Measurements from ENCODE around the gene KANK2. TPM values are rescaled to one million over a fixed set of nuclear protein-coding genes. Genes with fewer than 3 reads are reported as not detected.
"Not testable (repeated sequence)": the region's sequence is repeated elsewhere in the genome, so short reads cannot be mapped to it uniquely, and the experiment has no call there.

KANK2 gene
- total RNA-seq, 1 donor from 2014 or later: 486 TPM

DNA sequence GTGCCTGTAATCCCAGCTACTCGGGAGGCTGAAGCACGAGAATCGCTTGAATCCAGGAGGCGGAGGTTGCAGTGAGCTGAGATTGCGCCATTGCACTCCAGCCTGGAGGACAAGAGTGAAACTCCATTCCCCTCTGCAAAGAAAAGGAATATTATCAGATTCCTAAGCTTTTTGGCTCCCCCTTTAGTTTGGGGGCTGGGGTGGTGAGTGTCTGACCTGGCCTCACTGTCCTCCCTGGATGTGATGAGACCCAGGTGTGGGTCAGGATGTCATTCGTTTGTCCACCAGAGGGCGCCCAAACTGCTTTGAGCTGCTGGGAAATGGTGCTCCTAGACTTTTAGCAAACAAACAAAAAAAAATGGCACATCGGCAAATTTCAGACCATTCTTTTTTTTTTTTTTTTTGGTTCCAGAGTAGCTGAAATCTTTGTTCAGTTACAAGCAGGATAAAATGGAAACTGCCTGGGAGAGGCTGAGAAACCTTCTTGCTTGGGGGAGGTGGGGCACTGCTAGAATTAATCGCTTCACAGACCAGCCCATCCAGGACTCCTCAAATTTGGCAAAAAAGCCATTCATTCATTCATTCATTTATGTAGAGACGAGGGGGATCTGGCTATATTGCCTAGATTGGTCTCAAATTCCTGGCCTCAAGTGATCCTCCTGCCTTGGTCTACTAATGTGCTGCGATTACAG lies 71.2 kb downstream of the KANK2 start:
- Histone ChIP-seq H3K4me1 (peaks cover 4% of the 10 kb centered on the region), H3K4me3 (no peak overlapping the region), H3K9me3 (no peaks in the 10 kb centered on the region), H3K36me3 (peaks cover 0 to 63% of the 10 kb centered on the region in 2 donors), H3K27ac (peak overlapping the region; percentile 69), H3K27me3 (no peaks in the 10 kb centered on the region)
- DNase-seq (ENCODE audit: extremely low spot score in 2 of 2): no peak
- TF ChIP-seq, protein P1, sequence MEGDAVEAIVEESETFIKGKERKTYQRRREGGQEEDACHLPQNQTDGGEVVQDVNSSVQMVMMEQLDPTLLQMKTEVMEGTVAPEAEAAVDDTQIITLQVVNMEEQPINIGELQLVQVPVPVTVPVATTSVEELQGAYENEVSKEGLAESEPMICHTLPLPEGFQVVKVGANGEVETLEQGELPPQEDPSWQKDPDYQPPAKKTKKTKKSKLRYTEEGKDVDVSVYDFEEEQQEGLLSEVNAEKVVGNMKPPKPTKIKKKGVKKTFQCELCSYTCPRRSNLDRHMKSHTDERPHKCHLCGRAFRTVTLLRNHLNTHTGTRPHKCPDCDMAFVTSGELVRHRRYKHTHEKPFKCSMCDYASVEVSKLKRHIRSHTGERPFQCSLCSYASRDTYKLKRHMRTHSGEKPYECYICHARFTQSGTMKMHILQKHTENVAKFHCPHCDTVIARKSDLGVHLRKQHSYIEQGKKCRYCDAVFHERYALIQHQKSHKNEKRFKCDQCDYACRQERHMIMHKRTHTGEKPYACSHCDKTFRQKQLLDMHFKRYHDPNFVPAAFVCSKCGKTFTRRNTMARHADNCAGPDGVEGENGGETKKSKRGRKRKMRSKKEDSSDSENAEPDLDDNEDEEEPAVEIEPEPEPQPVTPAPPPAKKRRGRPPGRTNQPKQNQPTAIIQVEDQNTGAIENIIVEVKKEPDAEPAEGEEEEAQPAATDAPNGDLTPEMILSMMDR (IDR thresholded peaks at IDR 0.05): peak; percentile 72 to 80 (median 78)
- peak; percentile 37 for TF ChIP-seq POLR2AphosphoS5 (IDR thresholded peaks at IDR 0.05; ENCODE audit: insufficient read depth in 1 of 2, low read depth in 1 of 2)
- TF ChIP-seq POLR2A (IDR thresholded peaks at IDR 0.05): no peak
- intact Hi-C loops (cut with DNase I): no loop called here

DNA sequence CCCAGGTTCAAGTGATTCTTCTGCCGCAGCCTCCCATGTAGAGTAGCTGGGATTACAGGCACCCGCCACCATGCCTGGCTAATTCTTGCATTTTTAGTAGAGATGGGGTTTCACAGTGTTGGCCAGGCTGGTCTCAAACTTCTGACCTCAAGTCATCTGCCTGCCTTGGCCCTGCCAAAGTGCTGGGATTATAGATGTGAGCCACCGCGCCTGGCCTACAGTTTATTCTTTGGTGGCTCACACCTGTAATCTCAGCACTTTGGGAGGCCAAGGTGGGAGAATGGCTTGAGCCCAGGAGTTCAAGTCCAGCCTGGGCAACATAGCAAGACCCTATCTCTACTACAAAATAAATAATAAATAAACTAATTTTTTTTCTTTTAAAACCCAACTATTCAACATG lies 73.2 kb downstream of the KANK2 start:
- H3K27ac ChIP-seq; DNase-seq (ENCODE audit: extremely low spot score in 2 of 2); H3K9me3 ChIP-seq; H3K4me3 ChIP-seq; H3K4me1 ChIP-seq; intact Hi-C loops (cut with DNase I); H3K27me3 ChIP-seq: not testable (repeated sequence)
- H3K36me3 ChIP-seq: peaks cover 0 to 71% of the 10 kb centered on the region in 2 donors

DNA sequence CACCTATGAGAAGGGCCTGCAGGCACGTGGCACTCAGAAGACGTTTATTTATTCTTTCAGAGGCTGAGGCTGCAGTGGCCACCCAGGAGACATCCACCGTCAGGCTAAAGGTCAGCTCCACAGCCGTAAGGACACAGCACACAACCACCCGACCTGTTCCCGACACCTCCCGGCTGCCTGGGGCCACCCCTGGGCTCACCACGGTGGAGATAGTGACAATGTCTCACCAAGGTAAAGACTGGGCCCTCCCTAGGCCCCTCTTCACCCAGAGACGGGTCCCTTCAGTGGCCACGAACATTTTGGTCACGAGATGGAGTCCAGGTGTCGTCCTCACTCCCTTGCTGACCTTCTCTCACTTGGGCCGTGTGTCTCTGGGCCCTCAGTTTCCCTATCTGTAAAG lies 74.2 kb downstream of the KANK2 start:
- intact Hi-C loops (cut with DNase I): no loop called here
- H3K4me1 ChIP-seq: peaks cover 4% of the 10 kb centered on the region
- no peak for DNase-seq (ENCODE audit: extremely low spot score in 2 of 2)
- H3K36me3 ChIP-seq: peaks cover 0 to 72% of the 10 kb centered on the region in 2 donors
- H3K27me3 ChIP-seq: no peaks in the 10 kb centered on the region
- no peak for TF ChIP-seq POLR2AphosphoS5 (IDR thresholded peaks at IDR 0.05; ENCODE audit: insufficient read depth in 1 of 2, low read depth in 1 of 2)
- no peak for TF ChIP-seq POLR2A (IDR thresholded peaks at IDR 0.05)
- TF ChIP-seq, protein P1 (IDR thresholded peaks at IDR 0.05): no peak
- H3K4me3 ChIP-seq: no peak overlapping the region
- H3K9me3 ChIP-seq: no peaks in the 10 kb centered on the region
- H3K27ac ChIP-seq: no peak overlapping the region

DNA sequence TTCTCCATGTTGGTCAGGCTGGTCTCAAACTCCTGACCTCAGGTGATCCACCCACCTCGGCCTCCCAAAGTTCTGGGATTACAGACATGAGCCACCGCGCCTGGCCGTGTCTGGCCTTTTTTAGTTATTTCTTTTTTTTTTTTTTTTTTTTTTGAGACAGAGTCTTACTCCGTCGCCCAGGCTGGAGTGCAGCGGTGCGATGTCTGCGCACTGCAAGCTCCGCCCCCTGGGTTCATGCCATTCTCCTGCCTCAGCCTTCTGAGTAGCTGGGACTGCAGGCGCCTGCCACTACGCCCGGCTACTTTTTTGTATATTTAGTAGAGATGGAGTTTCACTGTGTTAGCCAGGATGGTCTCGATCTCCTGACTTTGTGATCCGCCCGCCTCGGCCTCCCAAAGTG lies 75.4 kb downstream of the KANK2 start:
- H3K4me3 ChIP-seq; intact Hi-C loops (cut with DNase I); H3K4me1 ChIP-seq; DNase-seq (ENCODE audit: extremely low spot score in 2 of 2); H3K27me3 ChIP-seq; H3K27ac ChIP-seq; H3K9me3 ChIP-seq: not testable (repeated sequence)
- H3K36me3 ChIP-seq: peaks cover 0 to 68% of the 10 kb centered on the region in 2 donors

DNA sequence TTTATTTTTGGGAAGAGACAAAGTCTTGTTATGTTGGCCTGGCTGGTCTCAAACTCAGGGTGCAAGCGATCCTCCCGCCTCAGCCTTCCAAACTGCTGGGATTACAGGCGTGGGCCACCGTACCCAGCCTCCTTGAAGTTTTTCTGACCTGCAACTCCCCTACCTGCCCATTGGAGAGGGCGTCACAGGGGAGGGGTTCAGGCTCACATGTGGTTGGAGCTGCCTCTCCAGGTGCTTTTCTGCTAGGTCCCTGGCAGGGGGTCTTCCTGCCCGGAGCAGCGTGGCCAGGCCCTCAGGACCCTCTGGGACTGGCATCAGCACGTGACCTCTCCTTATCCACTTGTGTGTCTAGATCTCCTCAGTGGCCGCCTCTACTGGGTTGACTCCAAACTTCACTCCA lies 80.8 kb downstream of the KANK2 start:
- H3K27ac ChIP-seq: no peak overlapping the region
- intact Hi-C loops (cut with DNase I): loop anchor here (10.0 kb wide), 1 partner anchor 182 kb away; no protein-coding TSS in a partner anchor

More for the DNA sequence above, 80.8 kb downstream of the KANK2 start:
- no peak for TF ChIP-seq POLR2A (IDR thresholded peaks at IDR 0.05)
- TF ChIP-seq, protein P1 (IDR thresholded peaks at IDR 0.05): no peak
- no peak for TF ChIP-seq POLR2AphosphoS5 (IDR thresholded peaks at IDR 0.05; ENCODE audit: insufficient read depth in 1 of 2, low read depth in 1 of 2)
- no peaks in the 10 kb centered on the region for H3K9me3 ChIP-seq
- no peaks in the 10 kb centered on the region for H3K27me3 ChIP-seq
- H3K36me3 ChIP-seq: peaks cover 0 to 90% of the 10 kb centered on the region in 2 donors
- no peak for DNase-seq (ENCODE audit: extremely low spot score in 2 of 2)
- no peak overlapping the region for H3K4me3 ChIP-seq
- H3K4me1 ChIP-seq: no peaks in the 10 kb centered on the region
